ENCODE results near the gene MSL3.
A peak's percentile ranks its signal among the peaks of the same experiment; 100 is the strongest.

Gene MSL3

GRCh38 chrX:11757719-11758399, at the start of gene MSL3:
Gene MSL3 (plus strand): TSS chrX:11758237. CDS start chrX:11758264, 27 bp downstream.
- peak; percentile 77 for DNase-seq

DNA sequence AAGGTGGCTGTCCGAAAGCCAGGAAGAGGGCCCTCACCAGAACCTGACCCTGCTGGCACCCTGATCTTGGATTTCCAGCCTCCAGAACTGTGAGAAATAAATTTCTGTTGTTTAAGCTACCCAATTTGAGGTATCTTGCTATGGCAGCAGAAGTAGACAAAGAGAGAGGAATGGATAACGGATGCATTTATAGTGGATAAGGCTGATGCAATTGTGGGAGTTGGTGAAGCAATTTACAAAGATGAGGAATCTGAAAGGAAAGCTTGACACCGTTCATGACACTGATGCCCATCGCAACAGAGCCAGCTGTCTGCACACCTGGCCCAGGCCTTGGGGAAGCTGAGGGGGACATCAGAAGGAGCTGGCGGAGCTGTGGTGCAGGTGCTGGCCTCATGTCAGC, 35.7 kb upstream of the MSL3 start:
- no peak for DNase-seq

DNA sequence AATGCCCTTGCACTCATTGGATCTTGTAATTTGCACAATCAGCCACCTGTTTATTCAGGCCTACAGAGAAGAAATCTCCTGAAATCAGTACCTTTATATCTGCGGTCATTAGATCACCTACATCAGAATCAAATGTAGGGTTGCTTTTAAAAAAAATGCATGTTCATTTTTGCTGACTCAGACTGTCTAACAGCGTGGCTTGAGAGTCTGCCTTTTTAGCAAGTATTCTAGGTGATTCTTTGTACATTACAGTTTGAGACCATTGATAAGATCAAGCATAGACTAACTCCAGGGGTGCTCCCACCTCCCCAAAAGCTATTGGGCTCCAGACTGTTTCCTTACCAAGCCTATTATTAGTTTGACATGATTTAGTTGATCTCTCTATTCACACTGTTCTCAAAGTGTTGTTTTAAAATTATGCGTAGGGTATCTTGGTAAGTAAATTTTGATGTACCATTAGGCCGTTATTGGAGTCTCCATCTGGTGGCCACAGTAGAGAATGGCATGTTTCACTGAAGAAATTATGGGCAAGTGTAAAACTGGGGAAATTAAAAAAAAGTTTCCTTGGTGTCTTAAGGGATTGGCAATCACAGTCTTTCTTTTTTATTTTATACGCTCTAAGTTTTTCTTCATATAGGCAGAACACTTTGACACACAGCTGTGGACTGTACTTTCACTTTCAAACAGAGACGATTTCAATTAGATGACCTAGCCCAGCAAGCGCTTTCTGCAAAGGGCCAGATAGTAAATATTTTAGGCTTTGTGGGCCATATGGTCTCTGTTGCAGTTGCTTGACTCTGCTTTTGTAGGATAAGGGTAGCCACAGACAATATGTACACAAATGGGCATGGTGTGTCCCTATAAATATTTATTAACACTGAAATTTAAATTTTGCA, 33.7 kb upstream of the MSL3 start:
- DNase-seq: peak; percentile 29

- no peak for DNase-seq
These were observed 32.2 kb upstream of the MSL3 start for GRCh38 chrX:11725631-11726442.

- no peak for DNase-seq
These were observed 29.5 kb upstream of the MSL3 start for GRCh38 chrX:11728556-11728955.

DNA sequence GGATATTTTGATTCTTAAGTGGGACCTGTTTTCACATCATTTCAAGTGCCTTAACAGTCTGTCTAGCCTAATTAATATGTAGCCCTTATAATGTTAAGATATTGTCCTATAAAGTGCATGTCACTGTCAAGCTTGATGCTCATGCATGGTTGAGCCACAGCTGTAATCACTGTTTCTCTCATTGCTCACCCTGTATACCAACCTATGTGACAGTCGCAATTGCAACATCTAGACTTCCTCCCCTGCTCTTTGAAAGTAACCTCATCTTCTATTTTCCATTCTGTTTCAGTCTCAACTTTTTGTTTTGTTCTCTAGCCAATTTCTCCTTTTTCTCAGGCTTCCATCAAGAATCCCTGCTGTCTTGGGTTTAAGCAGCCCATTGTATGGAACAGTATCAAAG, 24.4 kb upstream of the MSL3 start:
- DNase-seq: no peak

DNA sequence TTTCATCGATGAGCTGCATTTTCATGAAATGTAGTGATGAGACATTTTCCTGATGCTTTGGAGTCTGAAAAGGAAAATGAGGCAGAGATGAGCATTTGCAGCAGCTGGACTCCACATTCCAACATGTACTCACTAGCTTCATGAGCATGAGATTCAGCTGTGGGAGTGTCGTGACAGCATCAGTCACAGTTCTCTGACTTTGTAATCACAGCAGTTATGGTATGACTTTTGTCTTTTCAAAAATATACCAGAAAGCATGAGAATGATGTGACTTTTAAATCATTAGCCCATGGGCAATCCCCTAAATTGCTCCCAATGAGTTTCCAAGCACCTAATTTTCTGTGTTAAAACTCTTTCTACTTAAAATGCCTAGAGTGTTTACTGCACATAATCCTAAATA, 18.3 kb upstream of the MSL3 start:
- no peak for DNase-seq

DNA sequence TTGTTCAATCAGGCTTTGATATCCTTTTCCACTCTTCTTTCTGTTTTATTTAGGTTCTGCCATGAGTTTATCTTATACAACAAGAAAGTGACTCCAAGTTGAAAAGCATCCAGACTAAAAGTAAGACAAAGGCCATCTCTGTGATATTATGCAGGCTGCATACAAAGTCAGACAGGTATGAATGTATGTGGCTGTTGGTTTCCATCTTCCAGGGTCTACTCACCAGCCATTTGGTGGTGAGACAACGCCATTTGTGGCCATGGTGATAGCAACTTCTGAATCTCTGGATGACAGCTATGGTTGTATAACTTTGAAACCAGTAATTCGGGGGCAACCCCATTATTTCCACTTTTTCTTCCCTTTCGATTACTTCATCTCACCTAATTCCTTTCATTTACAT, 17.2 kb upstream of the MSL3 start:
- DNase-seq: no peak

DNA sequence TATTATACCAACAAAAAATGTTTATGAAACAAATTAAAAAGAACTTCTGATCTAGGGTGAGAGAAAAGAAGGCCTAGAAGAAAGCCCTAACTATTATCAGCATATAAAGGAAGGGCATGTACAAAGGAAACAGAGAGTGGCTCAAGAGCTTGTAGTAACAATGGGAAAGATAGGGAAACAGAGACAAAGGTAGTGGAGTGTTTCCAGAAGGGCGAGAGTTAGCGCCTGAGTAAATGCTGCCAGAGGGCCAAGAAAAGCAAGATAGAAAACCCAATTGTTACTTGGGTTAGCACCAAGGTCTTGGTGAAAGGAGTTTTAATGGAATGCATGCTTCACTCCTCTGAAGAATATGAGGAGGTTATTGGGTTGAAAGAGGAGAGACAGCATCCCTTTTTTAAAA, 16.5 kb upstream of the MSL3 start:
- no peak for DNase-seq

DNA sequence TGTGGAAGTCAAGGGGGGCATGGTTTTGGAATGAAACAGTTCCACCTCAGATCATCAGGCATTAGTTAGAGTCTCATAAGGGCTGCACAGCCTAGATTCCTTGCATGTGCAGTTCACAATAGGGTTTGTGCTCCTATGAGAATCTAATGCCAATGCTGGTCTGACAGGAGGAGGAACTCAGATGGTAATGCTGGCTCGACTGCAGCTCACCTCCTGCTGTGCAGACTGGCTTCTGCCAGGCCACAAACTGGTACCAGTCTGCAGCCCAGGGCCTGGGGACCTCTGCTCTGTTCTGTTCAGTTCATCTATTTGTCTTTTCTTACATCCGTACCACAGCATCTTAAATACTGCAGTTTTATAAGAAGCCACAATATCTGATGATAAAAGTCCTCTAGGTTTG, 12.2 kb upstream of the MSL3 start:
- DNase-seq: no peak

DNA sequence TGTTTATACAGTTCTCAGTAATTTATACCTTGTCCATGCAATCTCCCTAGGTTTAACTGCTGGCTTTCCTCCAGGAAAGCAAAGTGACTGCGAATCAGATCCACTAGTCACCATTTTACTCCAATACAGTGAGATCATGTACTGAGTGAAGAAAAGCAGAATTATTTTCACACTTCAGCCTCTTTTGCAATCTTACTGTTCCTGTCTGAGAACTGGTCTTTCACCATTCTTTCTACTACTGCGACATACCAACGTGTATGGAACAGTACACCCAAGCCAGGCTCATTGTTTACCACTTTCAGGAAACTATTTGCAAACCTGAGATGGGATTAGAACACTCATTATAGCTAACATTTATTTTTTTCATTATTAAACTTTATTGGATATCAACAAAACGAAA, 8.0 kb upstream of the MSL3 start:
- no peak for DNase-seq

DNA sequence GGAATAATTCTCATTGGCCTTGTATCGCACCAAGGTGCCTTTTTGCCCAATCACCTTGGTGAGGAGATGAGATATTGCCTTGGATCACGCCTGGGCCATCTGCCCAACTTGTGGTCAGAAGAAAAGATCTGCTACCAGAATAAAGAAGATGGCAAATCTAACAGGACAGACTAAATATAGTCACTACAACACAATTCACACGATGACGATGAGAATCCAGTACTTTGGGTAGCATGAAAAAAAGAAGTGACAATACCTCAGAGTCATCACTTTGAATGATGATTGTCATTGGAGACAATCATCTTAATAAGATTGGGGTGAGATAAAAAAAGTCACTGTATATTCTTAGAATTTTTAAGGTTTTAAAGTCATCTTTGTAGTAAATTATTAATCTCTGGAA, 7.3 kb upstream of the MSL3 start:
- no peak for DNase-seq

GRCh38 chrX:11751261-11751660, 6.8 kb upstream of the MSL3 start:
- DNase-seq: no peak

- DNase-seq: no peak
These were observed 4.4 kb upstream of the MSL3 start for GRCh38 chrX:11753668-11754067.

DNA sequence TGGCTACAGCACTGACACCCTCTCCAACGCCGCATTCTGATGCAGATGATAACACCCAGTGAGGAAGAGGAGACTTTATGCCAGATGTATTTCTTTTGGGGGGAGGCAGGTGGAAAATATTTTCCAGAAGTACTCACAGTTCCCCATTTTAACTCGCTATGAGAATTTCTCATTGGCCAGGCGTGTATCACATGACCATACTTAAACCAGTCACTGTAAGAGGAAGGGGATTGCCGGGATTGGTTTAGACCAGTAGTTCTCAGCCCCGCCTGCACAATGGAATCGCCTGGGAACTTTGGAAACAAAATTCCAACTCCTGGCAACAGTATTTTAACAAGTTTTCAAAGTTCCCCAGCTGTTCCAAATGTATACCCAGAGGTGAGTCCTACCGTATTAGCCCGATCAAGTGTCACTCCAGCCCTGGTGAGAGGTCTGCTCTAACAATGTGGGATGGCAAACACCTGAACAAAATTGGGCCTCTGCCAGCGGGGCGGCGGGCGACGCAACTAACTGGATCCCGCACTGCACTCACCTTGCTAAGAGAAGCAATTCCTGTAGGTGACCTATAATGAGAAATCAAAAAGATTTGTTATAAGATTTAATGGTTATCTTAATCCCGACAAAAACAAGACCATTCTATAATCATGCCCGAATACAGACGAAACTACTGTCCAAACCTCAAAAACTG, 2.9 kb upstream of the MSL3 start:
- no peak for DNase-seq

GRCh38 chrX:11755724-11756123, 2.3 kb upstream of the MSL3 start:
- no peak for DNase-seq

GRCh38 chrX:11756354-11757318, 1.4 kb upstream of the MSL3 start:
- no peak for DNase-seq

- no peak for DNase-seq
These were observed 679 bp upstream of the MSL3 start for GRCh38 chrX:11757397-11757718.

GRCh38 chrX:11758400-11759171, 549 bp downstream of the MSL3 start:
- DNase-seq: peak; percentile 91

DNA sequence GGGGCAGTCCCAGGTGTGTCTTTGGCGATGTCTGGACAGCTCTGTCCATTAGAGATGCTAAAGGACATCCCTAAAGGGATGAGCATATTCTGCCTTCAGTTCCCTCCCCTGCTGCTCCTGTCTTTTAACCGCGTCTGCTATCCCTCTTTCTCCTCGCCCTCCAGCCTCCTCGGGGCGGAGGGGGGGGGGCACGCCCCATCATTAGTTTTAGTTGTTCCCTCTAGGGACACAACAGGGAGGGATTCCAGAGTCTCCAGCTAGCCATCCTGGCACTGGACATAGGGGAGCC, 1.1 kb downstream of the MSL3 start:
- DNase-seq: no peak
